NCI-H2107 treated with DMSO at 0.1 percent for 48 hours (cell line): Measurements from ENCODE around the gene C7orf33.

Source experiments
- DNase-seq: peaks from one replicate; lab custom pipeline; 2025; ENCODE audit not compliant: unreplicated experiment; lab: John Stamatoyannopoulos, UW

Gene C7orf33

DNA sequence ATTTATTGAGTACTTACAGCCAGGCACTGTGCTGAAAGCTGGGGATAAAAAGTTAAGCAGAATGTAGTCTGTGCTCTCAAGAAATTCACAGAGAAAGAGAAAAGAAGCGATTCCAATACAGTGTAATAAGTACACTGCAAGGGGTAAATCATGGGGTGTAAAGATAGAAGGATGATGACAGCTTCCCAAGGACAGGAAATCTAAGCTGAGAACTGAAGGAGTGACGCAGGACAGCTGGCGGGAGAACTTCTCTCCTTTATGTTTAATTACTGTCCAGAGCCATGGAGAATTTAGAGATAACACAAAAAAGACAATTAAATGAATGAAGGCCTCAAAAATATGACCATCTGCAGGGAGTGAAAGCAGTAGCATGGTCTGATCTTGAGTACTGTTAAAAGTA is 34.8 kb downstream of the C7orf33 start:
- DNase-seq, result no peak

DNA sequence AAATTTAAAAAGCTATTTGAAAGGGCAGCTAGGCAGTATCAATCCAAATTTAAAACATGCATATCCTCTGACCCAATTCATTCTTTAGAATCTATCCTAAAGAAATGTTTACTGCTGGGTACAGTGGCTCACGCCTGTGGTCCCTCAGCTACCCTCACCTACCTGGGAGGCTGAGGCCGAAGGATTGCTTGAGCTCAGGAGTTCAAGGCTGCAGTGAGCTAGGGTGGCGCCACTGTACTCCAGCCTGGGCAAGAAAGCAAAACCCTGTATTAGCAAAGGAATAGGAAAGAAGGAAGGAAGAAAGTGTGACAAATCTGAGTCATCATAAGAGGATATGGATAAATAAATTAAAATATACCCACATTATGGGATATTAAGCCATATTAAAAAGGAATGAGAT is 36.3 kb downstream of the C7orf33 start:
- no peak for DNase-seq

DNA sequence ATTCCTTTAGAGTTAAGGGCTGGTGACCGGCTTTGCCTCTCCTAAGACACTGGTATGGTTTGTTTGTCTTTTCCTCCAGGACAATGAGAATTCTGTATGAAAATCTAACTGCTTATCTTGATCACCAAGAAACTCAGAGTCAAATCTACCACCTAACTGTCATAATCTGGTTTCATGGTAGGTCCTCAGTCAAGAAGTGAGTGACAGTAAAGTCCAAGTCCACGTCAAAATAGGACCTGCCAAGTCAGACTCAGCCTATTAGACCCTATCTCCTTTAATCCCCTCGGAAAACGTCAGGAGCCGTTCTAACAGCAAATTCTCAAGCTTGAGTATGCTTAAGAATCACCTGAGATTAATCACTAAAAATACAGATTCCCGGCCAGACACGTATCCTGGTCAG is 37.4 kb downstream of the C7orf33 start:
- DNase-seq, result no peak

DNA sequence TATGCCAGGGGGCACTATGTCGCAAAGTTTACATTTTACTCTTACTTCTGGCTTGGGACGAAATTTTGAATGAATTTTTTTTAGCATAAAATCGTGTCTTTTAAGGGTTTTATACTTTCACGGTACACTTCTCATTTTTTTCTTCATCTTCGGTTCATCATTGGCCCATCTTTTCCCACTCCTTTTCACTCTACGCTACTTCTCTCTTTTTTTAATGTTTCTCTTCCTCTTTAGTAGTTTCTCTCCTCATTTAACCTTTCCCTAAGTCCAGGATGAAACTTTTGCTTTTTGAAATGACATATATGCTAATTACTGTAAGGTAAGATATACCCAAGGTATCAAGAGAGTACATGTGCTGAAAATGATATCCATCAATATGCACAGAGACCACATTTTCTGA is 39.5 kb downstream of the C7orf33 start:
- DNase-seq, result no peak

DNA sequence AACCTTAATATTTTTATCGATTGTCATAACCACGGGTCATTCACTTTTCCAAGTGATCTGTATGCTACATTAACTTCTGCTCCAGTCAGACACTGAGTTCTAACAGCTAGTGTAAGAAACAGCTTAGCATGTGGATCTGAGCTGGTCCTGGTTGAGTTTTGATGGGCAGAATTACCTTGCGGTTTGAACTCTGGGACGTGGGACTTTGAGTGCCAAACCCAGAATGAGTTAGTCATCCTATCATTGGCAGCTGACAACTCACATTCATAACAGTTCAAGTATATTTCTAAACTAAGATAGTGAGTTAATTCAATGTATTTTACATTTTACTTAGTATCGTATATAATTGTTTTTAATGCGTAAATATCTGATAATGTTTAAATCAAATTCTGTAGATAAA is 43.2 kb downstream of the C7orf33 start:
- DNase-seq, result no peak

DNA sequence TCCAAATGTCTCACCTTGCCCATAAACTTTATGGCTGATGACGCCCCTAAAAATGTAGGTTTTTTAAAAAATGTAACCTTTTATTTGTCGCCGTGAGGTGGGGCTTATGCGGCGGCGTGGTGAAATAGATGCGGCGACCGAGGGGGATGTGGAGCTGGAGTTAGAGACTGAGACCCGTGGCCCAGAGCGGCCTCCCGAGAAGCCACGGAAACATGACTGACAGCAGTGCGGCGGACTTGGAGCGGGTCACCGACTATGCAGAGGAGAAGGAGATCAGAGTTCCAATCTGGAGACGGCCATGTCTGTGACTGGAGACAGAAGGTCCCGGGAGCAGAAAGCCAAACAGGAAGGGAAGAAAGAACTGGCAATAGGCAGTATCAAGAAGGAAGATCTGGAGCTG is 46.5 kb downstream of the C7orf33 start:
- no peak for DNase-seq

DNA sequence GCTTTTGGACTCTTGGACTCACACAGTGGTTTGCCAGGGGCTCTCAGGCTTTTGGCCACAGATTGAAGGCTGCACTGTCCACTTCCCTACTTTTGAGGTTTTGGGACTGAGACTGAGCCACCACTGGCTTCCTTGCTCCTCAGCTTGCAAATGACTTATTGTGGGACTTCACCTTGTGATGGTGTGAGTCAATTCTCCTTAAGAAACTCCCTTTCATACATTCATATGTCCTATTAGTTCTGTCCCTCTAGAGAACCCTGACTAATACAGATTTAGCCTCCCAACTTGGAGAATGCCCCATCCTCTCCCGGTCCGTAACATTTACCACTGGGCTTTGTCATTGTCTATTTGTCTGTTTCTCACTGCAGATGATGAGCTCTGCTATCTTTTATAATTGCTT is 55.3 kb downstream of the C7orf33 start:
- DNase-seq, result no peak

DNA sequence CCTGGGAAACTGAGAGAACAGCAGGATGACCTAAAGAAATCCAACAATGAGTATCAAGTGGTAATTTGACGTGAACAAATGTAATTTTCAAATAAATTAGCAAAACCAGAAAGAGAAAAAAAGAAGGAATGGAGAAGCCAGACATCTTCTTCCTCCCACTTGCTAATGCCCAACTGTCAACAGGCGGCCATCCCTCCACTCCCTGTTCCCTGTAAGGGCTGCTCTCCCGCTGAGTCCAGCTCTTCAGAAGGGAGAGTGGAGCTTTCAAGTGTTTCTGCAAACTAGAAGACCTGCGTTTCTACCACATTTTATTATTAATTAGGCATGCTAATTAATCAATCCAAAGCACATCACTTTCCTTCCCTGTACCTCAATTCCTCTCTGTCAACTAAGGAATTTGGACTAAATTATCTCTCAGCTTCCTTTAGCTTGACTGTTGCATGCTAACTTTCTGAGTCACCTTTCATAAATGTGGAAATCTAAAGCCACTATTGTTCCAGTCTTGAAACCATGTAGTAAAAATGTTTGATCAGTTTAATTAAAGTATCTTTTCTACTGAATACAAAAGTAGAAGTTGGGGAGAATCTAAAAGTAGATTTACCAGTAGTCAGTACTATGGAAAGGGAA is 59.8 kb downstream of the C7orf33 start:
- no peak for DNase-seq

DNA sequence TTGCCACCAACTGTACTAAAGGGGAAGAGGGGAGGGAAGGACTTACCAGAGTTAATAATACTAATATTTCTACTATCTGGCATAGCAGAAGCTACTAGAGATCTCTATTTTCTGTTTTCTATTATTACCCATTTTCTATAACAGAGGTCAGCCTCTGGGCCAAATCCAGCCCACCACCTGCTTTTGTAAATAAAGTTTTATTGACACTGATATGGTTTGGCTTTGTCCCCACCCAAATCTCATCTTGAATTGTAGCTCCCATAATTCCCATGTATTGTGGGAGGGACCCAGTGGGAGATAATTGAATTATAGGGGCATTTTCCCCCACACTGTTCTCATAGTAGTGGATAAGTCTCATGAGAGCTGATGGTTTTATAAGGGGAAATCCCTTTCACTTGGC is 62.2 kb downstream of the C7orf33 start:
- DNase-seq, result no peak

DNA sequence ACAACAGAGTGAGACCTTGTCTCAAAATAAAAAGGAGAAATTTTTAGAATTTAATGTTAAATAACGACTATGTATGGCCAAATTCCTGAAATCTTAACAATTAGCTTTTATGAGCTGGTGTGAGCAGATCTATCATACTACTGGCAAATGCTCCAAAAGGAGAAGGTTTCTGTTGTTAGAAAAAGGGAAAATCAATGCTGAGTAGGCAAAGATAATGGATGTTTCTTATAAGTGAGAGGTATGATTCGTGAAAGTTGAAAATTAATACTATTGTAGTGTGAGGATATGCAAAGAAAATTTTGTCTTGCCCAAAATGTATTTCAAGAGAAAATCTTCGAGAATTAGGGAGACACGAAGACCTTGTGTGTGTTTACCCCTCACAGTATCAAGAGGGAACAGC is 67.4 kb downstream of the C7orf33 start:
- DNase-seq, result no peak

DNA sequence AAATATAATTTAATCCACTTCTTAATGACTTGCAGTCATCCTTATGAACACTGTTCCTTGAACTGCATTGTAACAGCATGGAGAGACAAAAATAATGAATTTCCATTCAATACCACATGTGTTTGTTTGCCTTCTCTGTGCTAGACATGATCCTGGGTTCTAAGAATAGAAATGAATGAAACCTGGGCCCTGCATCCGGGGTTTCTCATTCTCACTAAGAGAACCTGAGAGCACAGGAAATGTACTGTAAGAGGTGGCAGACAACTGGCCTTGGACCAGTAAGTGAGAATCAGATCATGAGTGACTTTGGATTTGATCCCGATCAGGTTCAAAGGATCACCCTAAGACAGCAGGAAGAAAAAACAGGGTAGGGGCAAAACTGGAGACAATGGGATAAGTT is 70.9 kb downstream of the C7orf33 start:
- DNase-seq, result no peak

DNA sequence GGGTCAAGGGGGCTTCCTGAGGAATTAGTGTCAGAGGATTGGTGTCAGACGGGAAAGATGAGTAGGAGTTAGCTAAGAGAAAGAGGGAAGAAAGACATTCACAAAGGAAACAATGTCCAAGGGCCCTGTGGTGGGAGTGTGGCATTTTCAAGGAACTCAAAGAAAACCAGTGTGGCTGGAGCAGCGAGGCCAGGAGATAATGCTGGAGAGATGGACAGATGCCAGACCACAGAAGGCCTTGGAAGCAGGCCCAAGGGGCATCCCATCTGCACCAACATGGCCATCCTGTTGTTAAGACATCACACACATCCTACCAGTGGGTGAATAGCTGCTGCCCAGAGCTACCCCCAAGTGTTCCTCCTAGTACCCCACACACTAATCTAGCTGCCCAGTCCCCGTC is 72.1 kb downstream of the C7orf33 start:
- no peak for DNase-seq

DNA sequence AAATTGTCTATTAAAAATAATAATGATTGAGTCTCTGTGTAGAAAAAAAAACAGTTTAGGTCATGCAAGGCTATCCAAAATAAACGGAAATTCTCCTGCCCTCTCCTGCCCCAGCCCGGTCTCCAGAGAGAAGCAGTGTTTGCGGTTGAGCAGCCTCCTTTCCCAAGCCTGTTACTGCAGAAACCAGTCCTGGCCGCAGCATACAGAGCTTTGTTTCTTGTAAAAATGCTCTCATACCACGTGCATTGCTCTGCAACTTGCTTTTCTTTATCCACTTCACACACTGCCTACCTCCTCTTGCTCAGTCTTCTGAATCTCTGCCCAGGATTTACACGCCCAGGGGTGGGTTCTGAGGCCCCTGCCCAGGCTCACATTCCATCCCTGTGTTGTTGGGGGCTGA is 73.8 kb downstream of the C7orf33 start:
- no peak for DNase-seq

DNA sequence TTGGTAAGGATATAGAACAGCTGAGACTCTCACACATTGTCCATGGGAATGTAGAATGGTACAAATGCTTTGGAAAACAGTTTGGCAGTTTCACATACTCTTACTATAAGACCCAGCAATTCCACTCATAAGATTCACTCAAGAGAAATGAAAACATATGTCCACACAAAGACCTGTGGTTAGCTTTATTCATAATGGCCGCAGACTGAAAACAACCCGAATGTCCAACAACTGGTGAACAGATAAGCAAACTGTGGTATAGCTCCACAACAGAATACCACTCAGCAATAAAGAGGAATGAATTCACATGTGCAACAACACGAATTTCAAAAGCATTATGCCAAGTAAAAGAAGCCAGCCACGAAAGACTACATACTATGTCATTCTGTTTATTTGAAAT is 74.7 kb downstream of the C7orf33 start:
- DNase-seq, result no peak
